Stimulated activated CD4-positive, alpha-beta T cell treated with anti-CD3 and anti-CD28 coated beads, Interleukin-4, amount 100 ng/mL, for 48 hours (primary cell): ENCODE results near the gene EVC.
"Not testable (repeated sequence)": the region's sequence is repeated elsewhere in the genome, so short reads cannot be mapped to it uniquely, and the experiment has no call there.

Source experiments
- DNase-seq, 2 donors: peaks; one replicate each; pipeline ENCODE4 v3.0.0-alpha.2; 2020; ENCODE audit warnings: low read depth in 2 of 2

EVC gene

GRCh38 chr4:5842456-5842855 lies 131.5 kb downstream of the EVC start:
- no peak for DNase-seq

- DNase-seq, result no peak
Measured at GRCh38 chr4:5843573-5844530, 132.9 kb downstream of the EVC start.

GRCh38 chr4:5845035-5845905 lies 134.3 kb downstream of the EVC start:
- DNase-seq, result no peak

- DNase-seq, result no peak
Measured at GRCh38 chr4:5851637-5852301, 140.8 kb downstream of the EVC start.

GRCh38 chr4:5852523-5853202 lies 141.7 kb downstream of the EVC start:
- DNase-seq, result no peak

GRCh38 chr4:5854929-5855328 lies 143.9 kb downstream of the EVC start:
- DNase-seq, result no peak

GRCh38 chr4:5856362-5856761 lies 145.4 kb downstream of the EVC start:
- not testable (repeated sequence) for DNase-seq

GRCh38 chr4:5857199-5857598 lies 146.2 kb downstream of the EVC start:
- no peak for DNase-seq

- DNase-seq, result no peak
Measured at GRCh38 chr4:5858020-5858769, 147.2 kb downstream of the EVC start.

- peak; percentile 47 to 48 for DNase-seq
Measured at GRCh38 chr4:5863461-5864113, 152.6 kb downstream of the EVC start.
